Tibial nerve (tissue), 4 donors: ENCODE measurements around the gene ITIH4. TPM values are rescaled to one million over a fixed set of nuclear protein-coding genes. Genes with fewer than 3 reads are reported as not detected.

Source experiments
- DNase-seq, 2 donors: peaks; one replicate each; pipeline ENCODE4 v3.0.0-alpha.2; 2019; ENCODE audit warnings: low spot score in 2 of 2
- H3K27ac ChIP-seq, 4 donors: fragments of 200-600 bp; sonication (generic) in 3 of 4; one replicate each; pipeline ENCODE4 v1.5.1; 2017 to 2019; ENCODE audit warnings: mild to moderate bottlenecking in 1 of 4
- H3K27me3 ChIP-seq, 2 donors: fragments of 200-600 bp; sonication (generic) in 1 of 2; one replicate each; pipeline versions ENCODE4 v1.5.1 to v1.6.0; 2017 to 2019
- H3K36me3 ChIP-seq, 3 donors: fragments of 200-600 bp; sonication (generic); one replicate each; pipeline ENCODE4 v1.5.1; 2018 to 2019
- H3K4me1 ChIP-seq, 4 donors: fragments of 200-600 bp; sonication (generic) in 3 of 4; one replicate each; pipeline ENCODE4 v1.5.1; 2017 to 2019
- H3K4me3 ChIP-seq, 4 donors: fragments of 200-600 bp; sonication (generic) in 3 of 4; one replicate each; pipeline ENCODE4 v1.5.1; 2017 to 2019; ENCODE audit warnings: mild to moderate bottlenecking in 1 of 4, moderate library complexity in 1 of 4
- H3K9me3 ChIP-seq, 4 donors: fragments of 200-600 bp; sonication (generic) in 3 of 4; one replicate each; pipeline ENCODE4 v1.5.1; 2017 to 2019
- CTCF ChIP-seq, 5 experiments: fragments of 200-600 bp in 3 of 5; fragments of 450-650 bp in 2 of 5; sonication (generic) in 3 of 5; IDR thresholded peaks; one replicate each; pipeline ENCODE4 v1.5.1; 2016 to 2019; ENCODE audit warnings: antibody characterized with exemption in 5 of 5, mild to moderate bottlenecking in 3 of 5, moderate library complexity in 2 of 5
- EP300 ChIP-seq, 2 donors: sonication (generic); formaldehyde crosslinking; IDR thresholded peaks; one replicate each; pipeline ENCODE4 v1.6.1; 2017; ENCODE audit warnings: antibody characterized with exemption in 2 of 2, mild to moderate bottlenecking in 1 of 2
- POLR2A ChIP-seq, 2 donors: fragments of 450-650 bp; IDR thresholded peaks; one replicate each; pipeline ENCODE4 v1.6.1; 2017; ENCODE audit warnings: antibody characterized with exemption in 2 of 2, mild to moderate bottlenecking in 2 of 2, moderate library complexity in 2 of 2
- WGBS, 2 donors: methylation state at CpG; one replicate each; pipeline ENCODE4 v1.1.5; 2018; 5-methylcytosine and 5-hydroxymethylcytosine counted together
- total RNA-seq, 4 donors: library from RNA; depleted of rRNA; stranded (reverse); fragments of >200 nt; gene quantifications; one replicate each; pipeline ENCODE4 v1.1.0, GENCODE V29; 2016

ITIH4 gene
- total RNA-seq, 4 donors from 2014 or later, result 5.4 to 24.9 (median 10.1) TPM

- 76 to 94% methylated on average over 2 of the region's 2 CpGs for WGBS, 2 donors
- no peak for TF ChIP-seq CTCF (IDR thresholded peaks at IDR 0.05)
- TF ChIP-seq EP300 (IDR thresholded peaks at IDR 0.05), result no peak
- TF ChIP-seq POLR2A (IDR thresholded peaks at IDR 0.05), result no peak
- Histone ChIP-seq H3K27ac (peak overlapping the region; percentile 32 to 89 (median 66)), H3K4me1 (peaks cover 0 to 41% (median 9%) of the 10 kb centered on the region in 4 donors), H3K4me3 (no peak overlapping the region), H3K36me3 (peaks cover 0 to 68% (median 6%) of the 10 kb centered on the region in 3 donors), H3K9me3 (no peaks in the 10 kb centered on the region), H3K27me3 (no peaks in the 10 kb centered on the region)
- DNase-seq, result no peak
Measured at GRCh38 chr3:52843881-52844280, 13.4 kb upstream of the ITIH4 start.

GRCh38 chr3:52843108-52843865 lies 12.8 kb upstream of the ITIH4 start:
- Histone ChIP-seq H3K27ac (peak overlapping the region; percentile 25 to 89 (median 58)), H3K36me3 (peaks cover 0 to 68% (median 6%) of the 10 kb centered on the region in 3 donors), H3K27me3 (no peaks in the 10 kb centered on the region), H3K4me1 (peaks cover 0 to 41% (median 9%) of the 10 kb centered on the region in 4 donors), H3K9me3 (no peaks in the 10 kb centered on the region), H3K4me3 (no peak overlapping the region)
- DNase-seq, result peak in 1 of 2 donors; percentile 31
- WGBS, 2 donors, result 67 to 68% methylated on average over 20 of the region's 20 CpGs
- no peak for TF ChIP-seq POLR2A (IDR thresholded peaks at IDR 0.05)
- peak in 1 of 2 donors; percentile 13 for TF ChIP-seq EP300 (IDR thresholded peaks at IDR 0.05)

DNA sequence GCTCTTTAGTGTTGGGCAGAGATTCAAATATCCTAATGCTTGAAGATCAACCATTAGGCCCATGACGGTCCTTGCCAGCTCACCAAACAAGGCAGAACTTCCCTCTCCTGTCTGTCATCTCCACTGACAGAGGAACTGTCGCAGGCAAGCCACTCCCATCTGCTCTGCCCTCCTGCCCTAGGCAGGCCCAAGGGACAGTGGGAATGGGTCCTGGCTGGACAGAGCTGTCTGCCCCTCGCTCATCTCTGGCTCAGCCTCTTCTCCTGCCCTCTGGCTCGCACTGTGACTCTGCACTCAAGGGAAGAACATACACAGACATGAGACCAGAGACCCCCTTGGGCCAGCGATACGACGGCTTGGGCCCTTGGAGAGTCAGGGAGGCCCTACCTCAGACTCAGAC lies 12.0 kb upstream of the ITIH4 start:
- Histone ChIP-seq H3K4me1 (peaks cover 0 to 41% (median 9%) of the 10 kb centered on the region in 4 donors), H3K27me3 (no peaks in the 10 kb centered on the region), H3K9me3 (no peaks in the 10 kb centered on the region), H3K27ac (peak overlapping the region in 2 of 4 donors; percentile 85 to 89), H3K36me3 (peaks cover 0 to 67% (median 0%) of the 10 kb centered on the region in 3 donors), H3K4me3 (no peak overlapping the region)
- DNase-seq, result no peak
- TF ChIP-seq CTCF (IDR thresholded peaks at IDR 0.05) (no peak), EP300 (IDR thresholded peaks at IDR 0.05) (no peak), POLR2A (IDR thresholded peaks at IDR 0.05) (no peak)
- 59 to 72% methylated on average over 7 of the region's 7 CpGs for WGBS, 2 donors

GRCh38 chr3:52841981-52842340 lies 11.5 kb upstream of the ITIH4 start:
- Histone ChIP-seq H3K9me3 (no peaks in the 10 kb centered on the region), H3K4me3 (no peak overlapping the region), H3K27me3 (no peaks in the 10 kb centered on the region), H3K4me1 (peaks cover 0 to 41% (median 9%) of the 10 kb centered on the region in 4 donors), H3K27ac (no peak overlapping the region), H3K36me3 (peaks cover 0 to 67% (median 0%) of the 10 kb centered on the region in 3 donors)
- DNase-seq, result no peak
- 76% methylated on average over 12 of the region's 12 CpGs for whole genome bisulfite sequencing, 2 donors
- no peak for TF ChIP-seq CTCF (IDR thresholded peaks at IDR 0.05)

- TF ChIP-seq EP300 (IDR thresholded peaks at IDR 0.05) (no peak), POLR2A (IDR thresholded peaks at IDR 0.05) (no peak), CTCF (IDR thresholded peaks at IDR 0.05) (no peak)
- WGBS, 2 donors, result 75 to 81% methylated on average over 12 of the region's 12 CpGs
- no peak overlapping the region for H3K27ac ChIP-seq
- peaks cover 0 to 38% (median 9%) of the 10 kb centered on the region in 4 donors for H3K4me1 ChIP-seq
- H3K4me3 ChIP-seq, result no peak overlapping the region
- H3K27me3 ChIP-seq, result no peaks in the 10 kb centered on the region
- H3K36me3 ChIP-seq, result peaks cover 0 to 71% (median 0%) of the 10 kb centered on the region in 3 donors
- H3K9me3 ChIP-seq, result no peaks in the 10 kb centered on the region
- no peak for DNase-seq
Measured at GRCh38 chr3:52841211-52841980, 10.9 kb upstream of the ITIH4 start.
